Activated naive CD8-positive, alpha-beta T cell treated with anti-CD3 and anti-CD28 coated beads, Interleukin-2, amount 50 U/mL, for 24 hours (primary cell): ENCODE measurements around the gene ZFYVE28.

Experiments
- ATAC-seq: fragments of 150-1000 bp; cut with Tn5 transposase; one replicate; pipeline ENCODE4 v1.10.0; 2021
- DNase-seq: peaks from one replicate; pipeline ENCODE4 v3.0.0; 2021
- H3K27ac Mint-ChIP-seq: one replicate; pipeline ENCODE4 v1.8.0; 2021; ENCODE audit warnings: mild to moderate bottlenecking, mixed read lengths
- H3K27me3 Mint-ChIP-seq: one replicate; pipeline ENCODE4 v1.8.0; 2021; ENCODE audit warnings: mixed read lengths
- H3K36me3 Mint-ChIP-seq: one replicate; pipeline ENCODE4 v1.8.0; 2021; ENCODE audit warnings: low read depth, mixed read lengths
- H3K4me1 Mint-ChIP-seq: one replicate; pipeline ENCODE4 v1.8.0; 2021; ENCODE audit warnings: mixed read lengths
- H3K4me3 Mint-ChIP-seq: one replicate; pipeline ENCODE4 v1.8.0; 2021; ENCODE audit warnings: mild to moderate bottlenecking, moderate library complexity, mixed read lengths
- H3K9me3 Mint-ChIP-seq: one replicate; pipeline ENCODE4 v1.8.0; 2021; ENCODE audit warnings: mixed read lengths

ZFYVE28 gene

GRCh38 chr4:2220016-2220630 lies 198.3 kb downstream of the ZFYVE28 start:
- Mint-ChIP-seq H3K36me3 (no peaks in the 10 kb centered on the region), H3K4me3 (no peak overlapping the region), H3K27ac (no peak overlapping the region), H3K4me1 (peaks cover 2% of the 10 kb centered on the region), H3K27me3 (no peaks in the 10 kb centered on the region), H3K9me3 (no peaks in the 10 kb centered on the region)
- DNase-seq (peak; percentile 83), ATAC-seq (peak; percentile 83)
